GM18498 (cell line): ENCODE data around the gene DENND2D.
A peak's percentile ranks its signal among the peaks of the same experiment; 100 is the strongest.

Experiments
- ATAC-seq: cut with Tn5 transposase; IDR thresholded peaks from one replicate; pipeline ENCODE4 v1.9.1; 2021; ENCODE audit warnings: mild to moderate bottlenecking, moderate library complexity; ENCODE audit not compliant: unreplicated experiment

The DENND2D gene

DNA sequence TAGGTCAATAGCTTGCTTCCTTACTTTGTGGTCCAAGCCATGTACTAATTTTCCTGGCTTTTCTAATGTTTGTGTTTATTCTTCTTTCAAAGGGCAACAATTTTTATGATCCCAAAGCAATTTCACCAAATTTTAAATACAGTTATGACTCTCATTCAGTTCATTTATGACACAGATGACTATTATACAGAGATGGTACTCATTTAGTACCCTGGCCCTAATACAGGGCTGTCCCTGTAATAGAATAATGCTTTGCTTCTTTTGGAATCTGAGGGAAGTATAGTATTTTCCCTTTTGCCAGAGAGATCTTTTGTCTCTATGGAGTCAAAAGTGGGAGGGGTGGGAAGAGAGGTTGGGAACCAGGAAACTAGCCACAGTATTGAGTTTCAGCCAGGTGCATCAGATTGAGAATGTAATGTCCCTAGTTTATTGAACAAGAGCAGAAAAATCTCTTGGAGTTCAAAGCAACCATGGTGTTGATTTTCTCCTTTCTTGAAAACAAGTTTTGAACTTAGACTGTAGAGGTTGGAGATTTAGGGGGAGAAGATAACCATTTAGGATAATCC, 20.4 kb downstream of the DENND2D start:
- ATAC-seq = no peak

DNA sequence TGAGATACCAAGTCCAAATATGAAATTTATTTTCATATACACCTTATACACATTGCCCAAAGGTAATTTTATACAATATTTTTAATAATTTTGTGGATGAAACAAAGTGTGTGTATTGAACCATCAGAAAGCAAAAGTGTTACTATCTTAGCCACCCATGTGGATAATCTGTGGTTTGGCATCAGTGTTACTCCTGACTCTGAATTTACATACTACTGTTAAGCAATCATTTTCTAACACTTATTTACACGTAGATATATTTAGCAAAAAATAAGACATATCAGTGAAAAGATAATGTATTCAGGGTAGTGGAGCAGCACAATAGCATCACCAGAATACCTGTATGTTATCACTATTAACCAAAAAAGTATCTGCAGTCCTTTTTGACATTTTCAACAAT, 23.8 kb downstream of the DENND2D start:
- ATAC-seq = no peak

- no peak for ATAC-seq
Observed at GRCh38 chr1:111175349-111175748, 25.1 kb downstream of the DENND2D start.

DNA sequence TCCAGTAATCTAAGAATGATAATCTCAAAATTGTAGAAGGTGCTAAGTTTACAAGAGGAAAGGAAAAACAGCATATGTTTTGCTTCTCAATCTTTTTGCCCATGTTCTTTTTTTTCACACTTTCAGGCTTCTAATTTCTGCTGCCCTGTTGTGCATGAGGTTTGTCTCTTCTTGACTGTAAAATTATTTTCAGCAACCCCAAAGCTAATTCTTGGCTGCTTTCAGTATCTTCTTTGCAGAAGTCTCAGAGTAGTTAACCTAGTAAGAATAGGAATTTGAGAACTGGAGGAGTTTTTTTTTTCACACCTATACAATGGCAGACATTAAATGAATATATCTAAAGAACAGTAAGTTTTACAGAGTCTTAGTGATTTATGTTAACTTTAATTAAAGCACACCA, 26.4 kb downstream of the DENND2D start:
- ATAC-seq = peak; percentile 65

GRCh38 chr1:111172463-111172862, 28.0 kb downstream of the DENND2D start:
- ATAC-seq = no peak

DNA sequence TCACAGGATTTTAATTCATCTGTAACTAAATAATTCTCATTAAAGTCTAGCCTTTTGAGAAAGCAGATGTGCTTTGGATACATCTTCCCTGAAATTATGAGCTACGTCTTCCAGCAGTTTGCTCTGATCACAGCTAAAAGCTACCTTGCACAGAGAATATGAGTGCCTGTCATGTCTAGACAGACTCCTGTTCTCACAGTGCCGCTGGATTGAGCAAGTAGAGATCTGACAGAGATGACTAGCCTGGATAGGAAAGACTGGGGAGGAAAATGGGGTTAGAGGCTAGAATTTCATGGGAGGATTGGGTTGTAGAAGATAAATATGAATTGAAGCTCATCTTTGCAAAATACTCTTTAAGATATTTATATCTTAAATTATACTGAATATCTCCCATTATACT, 36.3 kb downstream of the DENND2D start:
- ATAC-seq = no peak

DNA sequence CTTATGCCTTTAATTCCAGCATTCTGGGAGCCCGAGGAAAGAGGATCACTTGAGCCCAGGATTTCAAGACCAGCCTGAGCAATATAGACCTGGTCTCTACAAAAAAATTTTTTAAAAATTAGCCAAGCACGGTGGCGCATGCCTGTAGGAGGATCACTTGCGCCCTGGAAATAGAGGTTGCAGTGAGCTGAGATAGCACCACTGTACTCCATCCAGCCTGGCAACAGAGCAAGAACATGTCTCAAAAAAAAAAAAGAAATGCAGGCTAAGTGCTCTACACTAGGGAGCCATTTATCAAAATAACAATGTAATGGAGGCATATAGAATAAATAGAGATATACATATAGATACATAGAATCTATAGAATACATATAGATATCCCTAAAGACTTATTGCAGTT, 37.1 kb downstream of the DENND2D start:
- no peak for ATAC-seq

GRCh38 chr1:111162488-111162880, 38.0 kb downstream of the DENND2D start:
- ATAC-seq = no peak

- ATAC-seq = no peak
Observed at GRCh38 chr1:111161843-111162487, 38.5 kb downstream of the DENND2D start.

GRCh38 chr1:111157431-111157830, 43.0 kb downstream of the DENND2D start:
- no peak for ATAC-seq

DNA sequence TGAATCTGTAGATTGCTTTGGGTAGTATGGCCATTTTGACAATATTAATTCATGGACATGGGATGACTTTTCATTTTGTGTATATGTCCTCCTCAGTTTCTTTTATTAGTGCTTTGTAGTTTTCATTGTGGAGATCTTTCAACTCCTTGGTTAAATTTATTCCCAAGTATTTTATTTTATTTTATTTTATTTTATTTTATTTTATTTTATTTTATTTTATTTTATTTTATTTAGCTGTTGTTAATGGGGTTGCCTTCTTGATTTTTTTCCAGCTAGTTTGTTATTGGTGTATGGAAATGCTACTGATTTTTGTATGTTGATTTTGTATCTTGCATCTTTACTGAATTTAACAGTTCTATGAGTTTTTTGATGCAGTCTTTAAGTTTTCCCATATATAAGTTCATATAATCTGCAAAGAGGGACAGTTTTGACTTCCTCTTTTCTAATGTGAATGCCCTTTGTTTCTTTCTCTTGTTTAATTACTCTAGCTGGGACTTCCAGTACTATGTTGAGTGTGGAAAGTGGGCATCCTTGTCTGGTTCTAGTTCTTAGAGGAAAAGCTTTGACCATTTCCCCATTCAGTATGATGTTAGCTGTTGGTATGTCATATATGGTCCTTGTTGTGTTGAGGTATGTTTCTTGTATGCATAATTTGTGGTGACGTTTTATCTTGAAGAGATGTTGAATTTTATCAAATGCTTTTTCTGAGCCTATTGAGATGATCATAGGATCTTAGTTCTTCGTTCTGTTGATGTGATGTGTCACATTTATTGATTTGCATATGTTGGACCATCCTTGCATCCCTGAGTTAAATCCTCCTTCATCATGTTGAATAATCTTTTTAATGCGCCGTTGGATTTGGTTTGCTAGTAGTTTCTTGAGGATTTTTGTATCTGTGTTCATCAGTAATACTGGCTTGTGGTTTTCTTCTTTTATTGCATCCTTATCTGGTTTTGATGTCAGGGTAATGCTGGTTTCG, 46.1 kb downstream of the DENND2D start:
- ATAC-seq = no peak

DNA sequence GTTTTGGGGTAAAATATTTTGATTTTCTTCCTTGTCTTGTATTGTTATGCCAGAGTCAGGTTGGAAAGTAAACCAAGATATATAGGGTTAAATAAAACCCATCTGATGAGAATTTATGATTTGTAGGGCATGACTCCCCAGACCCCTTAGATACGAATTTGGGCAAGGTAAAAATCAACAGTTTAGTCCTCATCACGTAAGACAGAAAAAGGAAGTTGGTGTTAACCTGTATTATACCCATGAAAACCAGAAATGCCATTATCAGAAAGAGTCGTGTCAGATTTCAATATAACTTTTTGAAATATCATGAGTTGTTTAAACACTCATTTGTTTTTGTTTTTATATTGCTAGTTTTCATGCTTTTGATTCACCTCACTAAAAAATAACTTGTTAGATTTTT, 48.6 kb downstream of the DENND2D start:
- no peak for ATAC-seq

GRCh38 chr1:111148376-111148881, 52.0 kb downstream of the DENND2D start:
- ATAC-seq = peak; percentile 63

GRCh38 chr1:111147948-111148347, 52.5 kb downstream of the DENND2D start:
- no peak for ATAC-seq

GRCh38 chr1:111145963-111146768, 54.3 kb downstream of the DENND2D start:
- ATAC-seq = no peak

DNA sequence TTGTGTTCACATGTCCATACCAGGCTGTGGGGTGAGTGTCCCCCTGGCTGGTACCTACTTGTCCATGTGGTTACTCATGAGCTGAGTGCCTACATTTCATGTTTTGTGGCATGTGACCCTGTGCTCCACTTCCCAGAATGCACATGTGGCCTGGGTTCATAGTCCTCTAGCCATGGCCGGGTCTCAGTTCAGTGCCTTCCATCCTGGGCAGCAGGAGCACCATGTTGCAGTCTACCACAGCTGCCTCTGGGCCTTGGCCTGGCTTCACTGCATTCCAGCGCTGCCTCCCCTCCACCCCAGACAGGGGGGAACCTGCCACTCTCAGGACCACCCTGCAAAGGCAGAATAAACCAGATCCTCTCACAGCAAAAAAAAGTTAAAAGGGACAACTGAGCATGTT, 54.9 kb downstream of the DENND2D start:
- no peak for ATAC-seq

DNA sequence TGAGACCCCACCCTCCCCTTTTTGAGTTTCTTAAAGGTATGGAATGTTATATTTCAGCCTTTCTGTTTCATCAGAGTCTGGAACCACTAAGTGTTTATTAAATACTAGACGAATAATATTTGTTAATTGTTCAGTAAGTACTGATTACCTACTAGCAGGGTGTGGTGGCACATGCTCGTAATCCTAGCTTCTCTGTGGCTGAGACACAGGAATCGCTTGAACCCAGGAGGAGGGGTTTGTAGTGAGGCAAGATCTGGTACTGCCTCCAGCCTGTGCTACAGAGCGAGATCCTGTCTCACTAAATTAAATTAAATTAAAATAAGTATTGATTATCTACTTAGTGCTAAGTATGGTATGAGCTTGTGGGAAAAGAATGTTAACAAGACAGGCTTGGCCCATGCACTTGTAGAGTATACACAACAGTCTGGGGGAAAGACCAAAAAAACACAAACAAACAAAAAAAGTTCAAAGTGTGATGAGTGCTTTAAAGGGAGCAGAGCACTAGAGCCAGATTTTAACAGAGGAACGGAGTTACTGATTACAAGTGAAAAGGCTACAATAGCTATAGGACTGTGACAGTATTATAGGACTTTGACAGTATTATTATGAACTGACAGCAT, 58.0 kb downstream of the DENND2D start:
- ATAC-seq = no peak

GRCh38 chr1:111141245-111142220, 58.9 kb downstream of the DENND2D start:
- ATAC-seq = no peak

DNA sequence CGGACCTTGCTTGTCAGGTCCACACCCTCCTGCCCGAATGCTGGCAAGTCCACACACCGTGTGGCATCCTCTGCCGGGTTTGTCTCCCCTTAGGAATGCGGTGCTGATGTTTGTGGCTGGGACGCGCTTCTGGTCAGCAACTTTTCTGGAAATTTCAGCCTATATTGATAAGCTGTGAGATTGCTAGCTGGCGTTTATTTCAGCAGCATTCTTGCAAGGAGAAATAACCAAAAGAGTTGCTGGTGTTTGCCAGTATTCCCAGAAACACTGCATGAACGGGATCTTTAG, 59.8 kb downstream of the DENND2D start:
- ATAC-seq = no peak
